ENCODE measurements around the gene PRAME. TPM values are rescaled to one million over a fixed set of nuclear protein-coding genes. Genes with fewer than 3 reads are reported as not detected.

The PRAME gene
- total RNA-seq, 1 experiment from 2014 or later = 68.4 TPM

DNA sequence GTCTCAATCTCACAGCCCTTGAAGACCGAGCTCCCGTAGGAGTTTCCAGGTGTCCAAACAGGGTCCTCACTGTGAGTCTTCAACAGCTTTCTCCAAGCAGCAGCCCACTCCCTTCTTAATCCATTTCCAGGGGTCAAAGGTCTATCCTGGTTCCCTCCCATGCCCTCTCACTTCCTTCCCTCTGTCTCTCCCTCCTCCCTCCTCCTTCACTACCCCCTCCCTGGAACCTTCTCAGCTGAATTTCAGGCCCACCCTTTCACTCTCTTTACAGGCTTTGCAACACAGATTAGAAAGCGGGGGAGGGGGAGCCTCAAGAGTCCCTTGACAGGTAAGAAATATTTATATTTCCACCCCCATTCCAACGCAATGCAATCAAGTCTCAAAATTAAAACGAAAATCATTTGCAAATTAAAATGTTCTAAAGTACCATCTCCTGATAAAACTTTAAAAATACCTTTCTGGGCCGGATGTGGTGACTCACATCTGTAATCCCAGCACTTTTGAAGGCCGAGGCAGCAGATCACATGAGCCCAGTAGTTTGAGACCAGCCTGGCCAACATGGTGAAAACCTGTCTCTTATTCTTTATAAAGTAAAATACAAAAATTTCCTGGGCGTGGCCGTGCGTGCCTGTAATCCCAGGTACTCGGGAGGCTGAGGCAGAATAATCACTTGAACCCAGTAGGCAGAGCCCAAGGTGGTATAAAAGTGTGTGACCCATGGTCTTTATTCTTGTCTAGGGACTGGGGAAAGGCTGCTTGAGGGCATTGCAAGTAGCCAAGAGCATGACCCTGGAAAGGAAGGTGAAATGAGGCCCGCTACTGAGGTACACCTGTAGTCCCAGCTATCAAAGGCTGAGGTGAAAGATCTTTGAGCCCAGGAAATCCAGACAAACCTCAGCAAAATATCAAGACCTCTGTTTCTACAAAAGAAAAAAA is 38.1 kb downstream of the PRAME start:
- POLR2A ChIA-PET = no interaction called here
- no peak for ATAC-seq

DNA sequence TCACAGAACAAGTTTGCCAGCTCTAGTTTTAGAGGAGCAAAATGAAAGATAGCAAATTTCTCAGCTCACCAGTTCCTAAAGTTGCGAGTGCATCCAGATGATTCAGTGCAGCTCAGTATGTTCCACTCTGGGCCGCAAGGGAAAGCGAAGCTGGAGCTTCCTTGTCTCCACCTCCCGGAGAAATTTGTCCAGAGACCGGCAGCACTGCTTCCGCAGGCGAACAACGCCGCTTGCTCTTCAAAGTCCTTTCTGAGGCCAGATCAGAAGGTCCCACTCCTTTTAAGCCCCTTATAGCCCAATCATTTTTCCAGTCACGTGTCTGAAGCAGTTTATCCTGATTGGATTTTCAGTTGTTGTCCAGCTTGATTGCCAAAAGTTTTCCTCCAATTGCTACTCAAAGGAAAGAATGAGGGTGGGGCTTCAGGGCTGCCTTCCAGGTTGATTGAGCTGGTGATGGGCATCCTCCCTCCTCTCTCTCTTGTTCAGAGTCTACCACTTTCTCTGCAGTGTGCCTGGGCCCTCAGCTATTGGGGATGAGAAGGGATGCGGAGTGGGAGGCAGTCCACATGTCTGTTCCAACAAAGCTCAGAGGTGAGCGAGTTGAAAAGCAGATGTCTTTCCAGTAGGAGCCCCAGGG is 38.9 kb downstream of the PRAME start, which contains the start of gene ZNF280A:
Gene ZNF280A (minus strand): TSS at position 251 of the 637 bp plus-strand sequence. CDS start 4,640 bp downstream, outside the sequence.
- TF ChIP-seq, protein P1, sequence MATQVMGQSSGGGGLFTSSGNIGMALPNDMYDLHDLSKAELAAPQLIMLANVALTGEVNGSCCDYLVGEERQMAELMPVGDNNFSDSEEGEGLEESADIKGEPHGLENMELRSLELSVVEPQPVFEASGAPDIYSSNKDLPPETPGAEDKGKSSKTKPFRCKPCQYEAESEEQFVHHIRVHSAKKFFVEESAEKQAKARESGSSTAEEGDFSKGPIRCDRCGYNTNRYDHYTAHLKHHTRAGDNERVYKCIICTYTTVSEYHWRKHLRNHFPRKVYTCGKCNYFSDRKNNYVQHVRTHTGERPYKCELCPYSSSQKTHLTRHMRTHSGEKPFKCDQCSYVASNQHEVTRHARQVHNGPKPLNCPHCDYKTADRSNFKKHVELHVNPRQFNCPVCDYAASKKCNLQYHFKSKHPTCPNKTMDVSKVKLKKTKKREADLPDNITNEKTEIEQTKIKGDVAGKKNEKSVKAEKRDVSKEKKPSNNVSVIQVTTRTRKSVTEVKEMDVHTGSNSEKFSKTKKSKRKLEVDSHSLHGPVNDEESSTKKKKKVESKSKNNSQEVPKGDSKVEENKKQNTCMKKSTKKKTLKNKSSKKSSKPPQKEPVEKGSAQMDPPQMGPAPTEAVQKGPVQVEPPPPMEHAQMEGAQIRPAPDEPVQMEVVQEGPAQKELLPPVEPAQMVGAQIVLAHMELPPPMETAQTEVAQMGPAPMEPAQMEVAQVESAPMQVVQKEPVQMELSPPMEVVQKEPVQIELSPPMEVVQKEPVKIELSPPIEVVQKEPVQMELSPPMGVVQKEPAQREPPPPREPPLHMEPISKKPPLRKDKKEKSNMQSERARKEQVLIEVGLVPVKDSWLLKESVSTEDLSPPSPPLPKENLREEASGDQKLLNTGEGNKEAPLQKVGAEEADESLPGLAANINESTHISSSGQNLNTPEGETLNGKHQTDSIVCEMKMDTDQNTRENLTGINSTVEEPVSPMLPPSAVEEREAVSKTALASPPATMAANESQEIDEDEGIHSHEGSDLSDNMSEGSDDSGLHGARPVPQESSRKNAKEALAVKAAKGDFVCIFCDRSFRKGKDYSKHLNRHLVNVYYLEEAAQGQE (IDR thresholded peaks at IDR 0.05; ENCODE audit: insufficient read depth in 1 of 2, low read depth in 2 of 2, low read length in 1 of 2) = no peak
- no peak for TF ChIP-seq SIN3A (IDR thresholded peaks at IDR 0.05; ENCODE audit: borderline replicate concordance, insufficient read depth, low read depth, low read length)
- no peak for TF ChIP-seq POLR2AphosphoS5 (IDR thresholded peaks at IDR 0.05; ENCODE audit: low read depth, low read length)
- no peak for TF ChIP-seq TCF7L2 (IDR thresholded peaks at IDR 0.05; ENCODE audit: low read depth, low read length)
- TF ChIP-seq CTCF (IDR thresholded peaks at IDR 0.05) = no peak
- no TSS peak for BruUV-seq (replicated peaks)
- peak within 1 kb of the TSS; percentile 22 to 46; a peak in 3 of 4 replicates for H3K4me3 ChIP-seq (ENCODE audit: low read depth in 2 of 2, low read length in 2 of 2)
- no peak within 1 kb of the TSS; the same call in 1 of the 2 replicates for H3K27ac ChIP-seq (ENCODE audit: low read length)
- ChIA-PET POLR2A (no interaction called here), CTCF (interaction anchor here (0.6 to 0.9 kb wide), 2 partner anchors 16 to 39 kb away, joined by 3 to 4 read pairs; partner anchors contain the start of gene PRAME)
- DNase-seq (ENCODE audit: low read depth, low spot score) = no peak
- H3K27me3 ChIP-seq (ENCODE audit: control insufficient read depth, insufficient read depth, low read length) = no peaks in the 10 kb centered on the region; the same call in 1 of the 2 replicates
- intact Hi-C loops (cut with micrococcal nuclease; ENCODE audit: unreplicated experiment) = no loop called here
- no peaks in the 10 kb centered on the region for H3K9me3 ChIP-seq (ENCODE audit: control insufficient read depth, insufficient read depth, low read depth, low read length)
- H3K4me1 ChIP-seq (ENCODE audit: control insufficient read depth, insufficient read depth, low read length) = no peaks in the 10 kb centered on the region
- ATAC-seq = peak; percentile 84
- in situ Hi-C loops (cut with HindIII; ENCODE audit: low pct_unique_long_range_greater_than_20kb, low sequenced_read_pairs) = no loop called here
- H3K36me3 ChIP-seq (ENCODE audit: control insufficient read depth, insufficient read depth, low read length) = no peaks in the 10 kb centered on the region

More for the DNA sequence above, 38.1 kb downstream of the PRAME start:
- Histone ChIP-seq H3K9me3 (ENCODE audit: control insufficient read depth, insufficient read depth, low read depth, low read length) (no peaks in the 10 kb centered on the region), H3K4me3 (ENCODE audit: low read depth in 2 of 2, low read length in 2 of 2) (no peak overlapping the region), H3K36me3 (ENCODE audit: control insufficient read depth, insufficient read depth, low read length) (no peaks in the 10 kb centered on the region), H3K27me3 (ENCODE audit: control insufficient read depth, insufficient read depth, low read length) (no peaks in the 10 kb centered on the region), H3K27ac (ENCODE audit: low read length) (no peak overlapping the region), H3K4me1 (ENCODE audit: control insufficient read depth, insufficient read depth, low read length) (no peaks in the 10 kb centered on the region)
- DNase-seq (ENCODE audit: low read depth, low spot score) = no peak
- TF ChIP-seq TCF7L2 (IDR thresholded peaks at IDR 0.05; ENCODE audit: low read depth, low read length) (no peak), CTCF (IDR thresholded peaks at IDR 0.05) (no peak), SIN3A (IDR thresholded peaks at IDR 0.05; ENCODE audit: borderline replicate concordance, insufficient read depth, low read depth, low read length) (no peak), POLR2AphosphoS5 (IDR thresholded peaks at IDR 0.05; ENCODE audit: low read depth, low read length) (no peak)
- TF ChIP-seq, protein P1 (IDR thresholded peaks at IDR 0.05; ENCODE audit: insufficient read depth in 1 of 2, low read depth in 2 of 2, low read length in 1 of 2) = no peak
- BruUV-seq (replicated peaks) = no TSS peak
- intact Hi-C loops (cut with micrococcal nuclease; ENCODE audit: unreplicated experiment) (no loop called here), in situ Hi-C loops (cut with HindIII; ENCODE audit: low pct_unique_long_range_greater_than_20kb, low sequenced_read_pairs) (no loop called here)
- CTCF ChIA-PET = no interaction called here

Measured in Panc1 (cell line).